ENCODE results near the gene ABI2. TPM values are rescaled to one million over a fixed set of nuclear protein-coding genes. Genes with fewer than 3 reads are reported as not detected.

Gene ABI2
- total RNA-seq, 1 experiment from 2014 or later, result 72.2 TPM

- POLR2A ChIA-PET, result no interaction called here
- CTCF ChIA-PET, result no interaction called here
- no peaks in the 10 kb centered on the region for H3K9me3 ChIP-seq (ENCODE audit: control insufficient read depth, insufficient read depth, low read depth, low read length)
- TF ChIP-seq CTCF (IDR thresholded peaks at IDR 0.05) (no peak), POLR2AphosphoS5 (IDR thresholded peaks at IDR 0.05; ENCODE audit: low read depth, low read length) (no peak), SIN3A (IDR thresholded peaks at IDR 0.05; ENCODE audit: borderline replicate concordance, insufficient read depth, low read depth, low read length) (no peak), REST (IDR thresholded peaks at IDR 0.05; ENCODE audit: insufficient read depth in 1 of 2, low read depth in 2 of 2, low read length in 1 of 2) (no peak), TCF7L2 (IDR thresholded peaks at IDR 0.05; ENCODE audit: low read depth, low read length) (no peak)
- intact Hi-C loops (cut with micrococcal nuclease; ENCODE audit: unreplicated experiment) (no loop called here), in situ Hi-C loops (cut with HindIII; ENCODE audit: low pct_unique_long_range_greater_than_20kb, low sequenced_read_pairs) (no loop called here)
- no peaks in the 10 kb centered on the region for H3K27me3 ChIP-seq (ENCODE audit: control insufficient read depth, insufficient read depth, low read length)
- H3K4me3 ChIP-seq (ENCODE audit: low read depth in 2 of 2, low read length in 2 of 2), result no peak overlapping the region
- H3K36me3 ChIP-seq (ENCODE audit: control insufficient read depth, insufficient read depth, low read length), result peaks cover 15% of the 10 kb centered on the region
- ATAC-seq (no peak), DNase-seq (ENCODE audit: low read depth, low spot score) (no peak)
- no peaks in the 10 kb centered on the region for H3K4me1 ChIP-seq (ENCODE audit: control insufficient read depth, insufficient read depth, low read length)
- BruUV-seq (replicated peaks), result no TSS peak
- no peak overlapping the region for H3K27ac ChIP-seq (ENCODE audit: low read length)
These were observed 67.7 kb downstream of the ABI2 start for GRCh38 chr2:203395858-203396257.

GRCh38 chr2:203396667-203397066 lies 68.5 kb downstream of the ABI2 start:
- Histone ChIP-seq H3K36me3 (ENCODE audit: control insufficient read depth, insufficient read depth, low read length) (peaks cover 15% of the 10 kb centered on the region), H3K4me1 (ENCODE audit: control insufficient read depth, insufficient read depth, low read length) (no peaks in the 10 kb centered on the region), H3K27me3 (ENCODE audit: control insufficient read depth, insufficient read depth, low read length) (no peaks in the 10 kb centered on the region), H3K27ac (ENCODE audit: low read length) (no peak overlapping the region), H3K9me3 (ENCODE audit: control insufficient read depth, insufficient read depth, low read depth, low read length) (no peaks in the 10 kb centered on the region), H3K4me3 (ENCODE audit: low read depth in 2 of 2, low read length in 2 of 2) (no peak overlapping the region)
- TF ChIP-seq REST (IDR thresholded peaks at IDR 0.05; ENCODE audit: insufficient read depth in 1 of 2, low read depth in 2 of 2, low read length in 1 of 2), result no peak
- TF ChIP-seq CTCF (IDR thresholded peaks at IDR 0.05), result peak; percentile 40
- no peak for TF ChIP-seq TCF7L2 (IDR thresholded peaks at IDR 0.05; ENCODE audit: low read depth, low read length)
- no peak for TF ChIP-seq POLR2AphosphoS5 (IDR thresholded peaks at IDR 0.05; ENCODE audit: low read depth, low read length)
- TF ChIP-seq SIN3A (IDR thresholded peaks at IDR 0.05; ENCODE audit: borderline replicate concordance, insufficient read depth, low read depth, low read length), result no peak
- POLR2A ChIA-PET, result no interaction called here
- ATAC-seq (no peak), DNase-seq (ENCODE audit: low read depth, low spot score) (no peak)
- intact Hi-C loops (cut with micrococcal nuclease; ENCODE audit: unreplicated experiment), result no loop called here
- BruUV-seq (replicated peaks), result no TSS peak
- in situ Hi-C loops (cut with HindIII; ENCODE audit: low pct_unique_long_range_greater_than_20kb, low sequenced_read_pairs), result no loop called here
- CTCF ChIA-PET, result no interaction called here
